HTR-8/SVneo (cell line): Measurements from ENCODE around the gene ITGAL.
"Not testable (repeated sequence)": the region's sequence is repeated elsewhere in the genome, so short reads cannot be mapped to it uniquely, and the experiment has no call there.

Experiments
- DNase-seq: peaks from one replicate; pipeline ENCODE4 v3.0.0; 2011; ENCODE audit warnings: low spot score, mixed read lengths; ENCODE audit not compliant: insufficient read length
- FAIRE-seq: peaks from 2 replicates; lab custom pipeline; 2011; peaks lifted over from hg19 to GRCh38; lab: Jason Lieb, UNC

Gene ITGAL

DNA sequence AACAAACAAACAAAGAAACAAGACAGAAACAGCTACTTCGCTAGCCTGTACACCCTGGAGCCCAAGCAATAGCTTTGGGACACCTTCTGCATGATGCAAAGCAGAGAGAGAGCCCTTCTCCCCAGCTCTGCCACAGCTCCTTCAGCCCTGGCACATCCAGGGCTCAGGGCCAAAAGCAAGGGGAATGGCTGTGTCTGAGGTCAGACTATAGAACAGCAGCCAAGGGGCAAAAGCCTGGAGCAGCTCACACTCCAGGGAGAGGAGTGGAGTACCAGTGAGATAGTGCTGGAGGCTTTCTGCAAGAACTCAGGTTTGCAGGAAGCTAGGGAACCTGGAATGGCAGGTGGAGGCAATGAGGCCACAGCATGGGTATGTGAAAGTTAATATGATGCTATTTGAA is 15.3 kb upstream of the ITGAL start:
- DNase-seq, result no peak

GRCh38 chr16:30457743-30458560 is 14.6 kb upstream of the ITGAL start:
- DNase-seq (no peak), FAIRE-seq (no peak)

More for the DNA sequence above, 15.3 kb upstream of the ITGAL start:
- FAIRE-seq, result no peak

- DNase-seq, result no peak
- FAIRE-seq, result no peak
Observed at GRCh38 chr16:30458561-30459394, 13.8 kb upstream of the ITGAL start.

GRCh38 chr16:30459456-30459855 is 13.1 kb upstream of the ITGAL start:
- no peak for DNase-seq
- FAIRE-seq, result no peak

DNA sequence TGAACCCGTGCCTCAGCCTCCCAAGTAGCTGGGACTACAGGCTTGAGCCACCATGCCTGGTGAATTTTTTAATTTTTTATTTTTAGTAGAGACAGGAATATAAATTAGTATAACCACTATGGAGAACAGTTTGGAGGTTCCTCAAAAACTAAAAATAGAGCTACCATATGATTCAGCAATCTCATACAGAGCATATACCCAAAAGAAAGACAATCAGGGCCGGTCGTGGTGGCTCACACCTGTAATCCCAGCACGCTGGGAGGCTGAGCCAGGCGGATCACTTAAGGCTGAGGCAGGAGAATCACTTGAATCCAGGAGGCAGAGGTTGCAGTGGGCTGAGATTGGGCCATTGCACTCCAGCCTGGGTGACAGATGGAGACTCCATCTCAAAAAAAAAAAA is 11.1 kb upstream of the ITGAL start:
- not testable (repeated sequence) for DNase-seq, FAIRE-seq

DNA sequence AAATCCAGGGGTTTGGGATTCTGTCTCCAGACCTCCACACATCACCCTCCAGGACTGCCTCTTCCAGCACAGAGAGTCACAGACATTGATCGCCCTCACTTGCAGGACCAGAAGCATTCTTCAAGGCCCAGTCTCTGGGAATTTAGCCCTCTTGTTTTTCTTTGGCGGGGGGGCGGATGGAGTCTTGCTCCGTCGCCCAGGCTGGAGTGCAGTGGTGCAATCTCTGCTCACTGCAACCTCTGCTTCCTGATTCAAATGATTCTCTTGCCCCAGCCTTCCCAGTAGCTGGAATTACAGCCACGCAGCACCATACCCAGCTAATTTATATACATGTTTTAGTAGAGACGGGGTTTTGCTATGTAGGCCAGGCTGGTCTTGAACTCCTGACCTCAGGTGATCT is 8.5 kb upstream of the ITGAL start:
- FAIRE-seq (no peak), DNase-seq (no peak)

GRCh38 chr16:30470170-30470512 is 2.4 kb upstream of the ITGAL start:
- FAIRE-seq (no peak), DNase-seq (no peak)

- no peak for FAIRE-seq
Observed at GRCh38 chr16:30470632-30470995, 1.9 kb upstream of the ITGAL start.

DNA sequence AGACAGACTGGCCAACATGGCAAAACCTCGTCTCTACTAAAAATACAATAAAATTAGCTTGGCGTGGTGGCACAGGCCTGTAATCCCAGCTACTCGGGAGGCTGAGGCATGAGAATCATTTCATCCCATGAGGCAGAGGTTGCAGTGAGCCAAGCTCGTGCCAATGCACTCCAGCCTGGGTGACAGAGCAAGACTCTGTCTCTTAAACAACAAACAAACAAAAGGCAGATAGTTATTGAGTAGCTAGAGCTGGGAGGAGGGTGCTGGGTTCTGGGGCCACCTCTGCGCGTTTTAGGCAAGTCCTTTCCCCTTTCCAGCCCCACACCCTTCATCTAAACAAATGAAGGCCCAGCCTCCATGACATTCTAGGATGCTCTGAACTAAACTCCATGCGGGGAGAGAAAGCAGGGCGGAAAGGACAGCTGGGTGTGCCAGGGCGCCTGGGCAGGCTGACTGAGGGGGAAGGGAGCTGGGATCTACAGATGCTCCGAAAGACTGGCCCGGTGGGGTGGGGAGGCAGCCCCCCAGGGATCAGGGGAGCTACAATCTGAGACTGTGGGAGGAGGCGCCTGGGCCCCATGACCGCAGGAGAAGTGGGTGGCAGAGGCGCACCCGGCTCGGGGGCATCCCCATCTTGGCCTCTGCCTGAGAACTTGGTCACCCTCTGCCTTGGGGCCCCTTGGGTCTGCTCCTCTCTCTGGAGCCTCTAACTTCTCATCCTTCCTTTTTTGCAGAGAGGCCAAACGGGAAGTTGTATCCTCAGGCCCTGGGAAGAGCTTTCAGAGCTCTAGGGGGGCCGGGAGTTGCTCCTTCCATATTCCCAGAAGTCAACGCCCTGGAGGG is 910 bp downstream of the ITGAL start:
- DNase-seq (no peak), FAIRE-seq (no peak)

More at GRCh38 chr16:30470632-30470995, 1.9 kb upstream of the ITGAL start:
- no peak for DNase-seq

- DNase-seq (no peak), FAIRE-seq (no peak)
Observed at GRCh38 chr16:30474074-30474452, 1.5 kb downstream of the ITGAL start.

DNA sequence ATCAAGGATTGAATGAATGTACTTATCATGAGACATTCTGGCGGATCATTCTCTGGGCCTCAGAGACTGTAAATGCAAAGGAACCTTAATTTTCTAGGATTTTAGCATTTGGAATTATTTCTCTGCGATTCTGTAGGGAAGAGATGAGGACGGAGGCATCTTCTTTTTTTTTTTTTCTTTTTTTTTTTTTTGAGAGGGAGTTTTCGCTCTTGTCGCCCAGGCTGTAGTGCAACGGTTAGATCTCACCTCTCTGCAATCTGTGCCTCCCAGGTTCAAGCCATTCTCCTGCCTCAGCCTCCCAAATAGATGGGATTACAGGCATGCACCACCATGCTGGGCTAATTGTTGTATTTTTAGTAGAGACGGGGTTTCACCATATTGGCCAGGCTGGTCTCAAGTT is 2.1 kb downstream of the ITGAL start:
- no peak for DNase-seq
- FAIRE-seq, result no peak

- DNase-seq (no peak), FAIRE-seq (no peak)
Observed at GRCh38 chr16:30476991-30477390, 4.4 kb downstream of the ITGAL start.

- FAIRE-seq, DNase-seq: not testable (repeated sequence)
Observed at GRCh38 chr16:30477773-30478172, 5.2 kb downstream of the ITGAL start.

DNA sequence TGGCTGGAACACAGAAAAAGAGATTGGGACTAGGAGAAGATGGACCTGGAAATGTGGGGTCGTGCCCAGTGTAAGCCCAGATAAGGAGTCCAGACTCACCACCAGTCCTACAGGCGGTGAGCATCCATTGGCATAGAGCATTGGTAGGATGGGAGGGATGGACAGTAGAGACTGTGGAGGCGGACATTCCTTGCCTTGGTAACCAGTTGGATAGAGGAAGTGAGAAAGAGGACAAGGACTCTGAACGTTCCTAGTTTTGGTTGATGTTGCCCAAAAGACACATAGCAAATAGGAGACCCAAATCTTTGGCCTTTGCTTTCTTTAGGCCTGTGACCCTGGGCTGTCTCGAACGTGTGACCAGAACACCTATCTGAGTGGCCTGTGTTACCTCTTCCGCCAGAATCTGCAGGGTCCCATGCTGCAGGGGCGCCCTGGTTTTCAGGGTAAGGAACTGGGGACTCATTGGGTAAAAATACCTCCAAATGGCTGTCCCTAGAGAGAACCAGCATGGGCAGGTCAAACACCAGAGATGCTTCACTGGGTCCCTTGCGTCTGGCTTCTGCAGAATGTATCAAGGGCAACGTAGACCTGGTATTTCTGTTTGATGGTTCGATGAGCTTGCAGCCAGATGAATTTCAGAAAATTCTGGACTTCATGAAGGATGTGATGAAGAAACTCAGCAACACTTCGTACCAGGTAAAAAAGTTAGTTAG is 6.4 kb downstream of the ITGAL start:
- DNase-seq (no peak), FAIRE-seq (no peak)

- DNase-seq (no peak), FAIRE-seq (no peak)
Observed at GRCh38 chr16:30481381-30481780, 8.8 kb downstream of the ITGAL start.

GRCh38 chr16:30482366-30482765 is 9.8 kb downstream of the ITGAL start:
- DNase-seq (no peak), FAIRE-seq (no peak)

DNA sequence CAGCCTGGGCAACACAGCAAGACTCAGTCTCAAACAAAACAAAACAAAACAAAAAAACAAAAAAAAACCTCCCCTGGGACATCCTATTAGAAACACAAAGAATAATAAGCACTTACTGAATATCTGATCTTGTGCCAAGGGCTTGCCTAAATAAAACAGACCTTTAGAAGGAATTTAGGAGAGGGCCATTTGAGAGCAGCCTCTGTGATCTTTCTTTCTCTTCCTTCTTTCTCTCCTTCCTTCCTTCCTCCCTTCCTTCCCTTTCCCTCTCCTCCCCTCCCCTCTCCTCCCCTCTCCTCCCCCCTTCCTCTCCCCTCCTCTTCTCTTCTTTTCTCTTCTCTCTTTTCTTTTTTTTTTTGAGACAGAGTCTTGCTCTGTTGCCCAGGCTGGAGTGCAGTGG is 12.3 kb downstream of the ITGAL start:
- no peak for FAIRE-seq
- no peak for DNase-seq

GRCh38 chr16:30485818-30486436 is 13.4 kb downstream of the ITGAL start:
- no peak for DNase-seq

GRCh38 chr16:30488764-30489605 is 16.4 kb downstream of the ITGAL start:
- FAIRE-seq (no peak), DNase-seq (no peak)

More at GRCh38 chr16:30485818-30486436, 13.4 kb downstream of the ITGAL start:
- FAIRE-seq, result no peak
